MM.1S (cell line): Measurements from ENCODE around the gene SLC12A7.

Experiments used
- DNase-seq: peaks from one replicate; pipeline ENCODE4 v3.0.0-alpha.2; 2015
- H2AFZ ChIP-seq: fragments of 300-600 bp; sonication (generic); 2 replicates; pipeline ENCODE4 v1.6.0; 2016; ENCODE audit warnings: antibody characterized with exemption, low read length
- H3F3A ChIP-seq: fragments of 300-600 bp; sonication (generic); 2 replicates; pipeline ENCODE4 v1.6.1; 2016; ENCODE audit warnings: mild to moderate bottlenecking, antibody characterized with exemption, low read length, moderate library complexity, mixed read lengths; ENCODE audit not compliant: insufficient read depth
- H3K27ac ChIP-seq: fragments of 300-600 bp; sonication (generic); 2 replicates; pipeline ENCODE4 v1.5.1; 2016; ENCODE audit warnings: mild to moderate bottlenecking, low read length
- H3K27me3 ChIP-seq: fragments of 300-600 bp; sonication (generic); replicated peaks from 2 replicates; pipeline ENCODE4 v1.6.0; 2016; ENCODE audit warnings: low read length; ENCODE audit not compliant: insufficient read depth
- H3K36me3 ChIP-seq: fragments of 300-600 bp; sonication (generic); replicated peaks from 2 replicates; pipeline ENCODE4 v1.6.1; 2016; ENCODE audit warnings: mild to moderate bottlenecking, low read length, mixed read lengths; ENCODE audit not compliant: insufficient read depth
- H3K4me1 ChIP-seq: fragments of 300-600 bp; sonication (generic); 2 replicates; pipeline ENCODE4 v1.6.1; 2016; ENCODE audit warnings: low read length, mixed read lengths
- H3K4me2 ChIP-seq: fragments of 300-600 bp; sonication (generic); 2 replicates; pipeline ENCODE4 v1.6.0; 2016; ENCODE audit warnings: low read depth, low read length
- H3K4me3 ChIP-seq: fragments of 300-600 bp; sonication (generic); 2 replicates; pipeline ENCODE4 v1.5.1; 2016; ENCODE audit warnings: low read length, mixed read lengths
- H3K79me2 ChIP-seq: fragments of 300-600 bp; sonication (generic); 2 replicates; pipeline ENCODE4 v1.6.1; 2016; ENCODE audit warnings: mixed run types, low read length, mixed read lengths
- H3K9ac ChIP-seq: fragments of 300-600 bp; sonication (generic); 2 replicates; pipeline ENCODE4 v1.6.1; 2016; ENCODE audit warnings: low read length, mixed read lengths
- H3K9me2 ChIP-seq: fragments of 300-600 bp; sonication (generic); replicated peaks from 2 replicates; pipeline ENCODE4 v1.6.1; 2016; ENCODE audit warnings: mild to moderate bottlenecking, low read length, mixed read lengths; ENCODE audit not compliant: insufficient read depth
- H3K9me3 ChIP-seq: fragments of 300-600 bp; sonication (generic); replicated peaks from 2 replicates; pipeline ENCODE4 v1.6.1; 2016; ENCODE audit warnings: mild to moderate bottlenecking, low read length, mixed read lengths; ENCODE audit not compliant: insufficient read depth
- H4K20me1 ChIP-seq: fragments of 300-600 bp; sonication (generic); 2 replicates; pipeline ENCODE4 v1.6.1; 2016; ENCODE audit warnings: mild to moderate bottlenecking, low read length, moderate library complexity, mixed read lengths; ENCODE audit not compliant: insufficient read depth
- EZH2 ChIP-seq: fragments of 300-600 bp; sonication (generic); optimal IDR thresholded peaks from 2 replicates; pipeline ENCODE3; 2017; ENCODE audit warnings: low read depth, mild to moderate bottlenecking, antibody characterized with exemption, low read length, mixed read lengths
- EZH2phosphoT487 ChIP-seq: fragments of 300-600 bp; sonication (generic); IDR thresholded peaks from 2 replicates; pipeline ENCODE4 v1.6.1; 2018; ENCODE audit warnings: antibody characterized with exemption, low read length
- TF ChIP-seq, protein P1 (sequence below): fragments of 300-600 bp; sonication (generic); IDR thresholded peaks from 2 replicates; pipeline ENCODE4 v1.5.1; 2016; ENCODE audit warnings: antibody characterized with exemption, low read length, mixed read lengths

Gene SLC12A7

DNA sequence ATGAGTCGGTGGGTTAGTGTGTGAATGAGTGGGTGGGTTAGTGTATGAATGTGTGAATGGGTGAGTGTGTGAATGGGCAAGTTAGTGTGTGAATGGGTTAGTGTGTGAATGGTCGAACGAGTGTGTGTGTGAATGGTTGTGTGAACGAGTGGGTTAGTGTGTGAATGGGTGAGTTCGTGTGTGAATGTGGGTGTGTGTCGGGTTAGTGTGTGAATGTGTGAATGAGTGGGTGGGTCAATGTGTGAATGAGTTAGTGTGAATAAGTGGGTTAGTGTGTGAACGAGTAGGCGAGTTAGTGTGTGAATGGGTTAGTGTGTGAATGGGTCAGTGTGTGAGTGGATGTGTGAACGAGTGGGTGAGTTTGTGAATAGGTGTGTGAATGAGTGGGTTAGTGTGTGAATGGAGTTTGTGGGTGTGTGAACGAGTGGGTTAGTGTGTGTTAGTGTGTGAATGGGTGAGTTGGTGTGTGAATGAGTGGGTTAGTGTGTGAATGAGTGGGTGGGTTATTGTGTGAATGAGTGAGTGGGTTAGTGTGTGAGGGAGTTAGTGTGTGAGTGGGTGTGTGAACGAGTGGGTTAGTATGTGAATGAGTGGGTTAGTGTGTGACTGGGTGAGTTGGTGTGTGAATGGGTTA lies 64.4 kb downstream of the SLC12A7 start:
- Histone ChIP-seq H3K4me3 (no peak overlapping the region), H3K9ac (no peak overlapping the region), H3K27ac (no peak overlapping the region), H3K27me3 (no peaks in the 10 kb centered on the region), H3K4me1 (peaks cover 16% of the 10 kb centered on the region), H3K9me3 (no peaks in the 10 kb centered on the region), H4K20me1 (no peaks in the 10 kb centered on the region), H3K9me2 (no peaks in the 10 kb centered on the region), H3K4me2 (no peak overlapping the region), H3K36me3 (no peaks in the 10 kb centered on the region), H3K79me2 (no peaks in the 10 kb centered on the region), H3F3A (peaks cover 11% of the 10 kb centered on the region), H2AFZ (no peak overlapping the region)
- TF ChIP-seq EZH2, result no peak
- TF ChIP-seq, protein P1, sequence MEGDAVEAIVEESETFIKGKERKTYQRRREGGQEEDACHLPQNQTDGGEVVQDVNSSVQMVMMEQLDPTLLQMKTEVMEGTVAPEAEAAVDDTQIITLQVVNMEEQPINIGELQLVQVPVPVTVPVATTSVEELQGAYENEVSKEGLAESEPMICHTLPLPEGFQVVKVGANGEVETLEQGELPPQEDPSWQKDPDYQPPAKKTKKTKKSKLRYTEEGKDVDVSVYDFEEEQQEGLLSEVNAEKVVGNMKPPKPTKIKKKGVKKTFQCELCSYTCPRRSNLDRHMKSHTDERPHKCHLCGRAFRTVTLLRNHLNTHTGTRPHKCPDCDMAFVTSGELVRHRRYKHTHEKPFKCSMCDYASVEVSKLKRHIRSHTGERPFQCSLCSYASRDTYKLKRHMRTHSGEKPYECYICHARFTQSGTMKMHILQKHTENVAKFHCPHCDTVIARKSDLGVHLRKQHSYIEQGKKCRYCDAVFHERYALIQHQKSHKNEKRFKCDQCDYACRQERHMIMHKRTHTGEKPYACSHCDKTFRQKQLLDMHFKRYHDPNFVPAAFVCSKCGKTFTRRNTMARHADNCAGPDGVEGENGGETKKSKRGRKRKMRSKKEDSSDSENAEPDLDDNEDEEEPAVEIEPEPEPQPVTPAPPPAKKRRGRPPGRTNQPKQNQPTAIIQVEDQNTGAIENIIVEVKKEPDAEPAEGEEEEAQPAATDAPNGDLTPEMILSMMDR, result no peak
- DNase-seq, result no peak

DNA sequence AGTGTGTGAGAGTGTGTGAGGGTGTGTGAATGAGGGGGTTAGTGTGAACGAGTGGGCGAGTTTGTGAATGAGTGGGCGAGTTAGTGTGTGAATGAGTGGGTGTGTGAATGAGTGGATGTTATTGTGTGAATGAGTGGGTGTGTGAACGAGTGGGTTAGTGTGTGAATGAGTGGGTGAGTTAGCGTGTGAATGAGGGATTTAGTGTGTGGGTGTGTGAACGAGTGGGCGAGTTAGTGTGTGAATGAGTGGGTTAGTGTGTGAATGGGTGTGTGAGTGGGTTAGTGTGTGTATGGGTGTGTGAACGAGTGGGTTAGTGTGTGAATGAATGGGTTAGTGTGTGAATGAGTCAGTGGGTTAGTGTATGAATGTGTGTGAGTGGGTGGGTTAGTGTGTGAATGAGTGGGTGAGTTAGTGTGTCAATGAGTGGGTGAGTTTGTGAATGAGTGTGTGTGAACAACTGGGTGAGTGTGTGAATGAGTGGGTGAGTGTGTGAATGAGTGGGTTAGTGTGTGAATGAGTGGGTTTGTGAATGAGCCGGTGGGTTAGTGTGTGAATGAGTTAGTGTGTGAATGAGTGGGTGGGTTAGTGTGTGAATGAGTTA lies 65.8 kb downstream of the SLC12A7 start:
- Histone ChIP-seq H3K9me2 (no peaks in the 10 kb centered on the region), H3K4me2 (no peak overlapping the region), H3K36me3 (no peaks in the 10 kb centered on the region), H3K4me1 (peaks cover 5% of the 10 kb centered on the region), H3K79me2 (no peaks in the 10 kb centered on the region), H3K4me3 (no peak overlapping the region), H3F3A (peaks cover 5% of the 10 kb centered on the region; the same call in 1 of the 2 replicates), H3K9ac (no peak overlapping the region), H3K9me3 (no peaks in the 10 kb centered on the region), H2AFZ (no peak overlapping the region), H3K27ac (no peak overlapping the region), H3K27me3 (no peaks in the 10 kb centered on the region), H4K20me1 (no peaks in the 10 kb centered on the region)
- DNase-seq, result no peak
- TF ChIP-seq EZH2 (no peak), EZH2phosphoT487 (no peak)
- TF ChIP-seq, protein P1, result no peak

DNA sequence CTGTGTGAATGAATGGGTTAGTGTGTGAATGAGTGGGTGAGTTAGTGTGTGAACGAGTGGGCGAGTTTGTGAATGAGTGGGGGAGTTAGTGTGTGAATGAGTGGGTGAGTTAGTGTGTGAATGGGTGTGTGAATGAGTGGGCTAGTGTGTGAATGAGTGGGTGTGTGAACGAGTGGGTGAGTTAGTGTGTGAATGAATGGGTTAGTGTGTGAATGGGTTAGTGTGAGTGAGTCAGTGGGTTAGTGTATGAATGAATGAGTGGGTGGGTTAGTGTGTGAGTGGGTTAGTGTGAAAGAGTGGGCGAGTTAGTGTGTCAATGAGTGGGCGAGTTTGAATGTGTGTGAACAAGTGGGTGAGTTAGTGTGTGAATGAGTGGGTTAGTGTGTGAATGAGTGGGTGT lies 67.7 kb downstream of the SLC12A7 start:
- H3K9ac ChIP-seq, result no peak overlapping the region
- no peaks in the 10 kb centered on the region for H3K4me1 ChIP-seq
- no peaks in the 10 kb centered on the region for H3K36me3 ChIP-seq
- no peaks in the 10 kb centered on the region for H3K9me2 ChIP-seq
- no peaks in the 10 kb centered on the region for H4K20me1 ChIP-seq
- H3K9me3 ChIP-seq, result no peaks in the 10 kb centered on the region
- TF ChIP-seq EZH2 (no peak), EZH2phosphoT487 (no peak)
- TF ChIP-seq, protein P1, result no peak
- no peaks in the 10 kb centered on the region for H3K79me2 ChIP-seq
- H3K4me2 ChIP-seq, result no peak overlapping the region
- H3K4me3 ChIP-seq, result no peak overlapping the region
- no peaks in the 10 kb centered on the region for H3F3A ChIP-seq
- no peaks in the 10 kb centered on the region for H3K27me3 ChIP-seq
- no peak overlapping the region for H2AFZ ChIP-seq
- H3K27ac ChIP-seq, result no peak overlapping the region
- no peak for DNase-seq
